Measurements from ENCODE around the gene CDH23. TPM values are rescaled to one million over a fixed set of nuclear protein-coding genes. Genes with fewer than 3 reads are reported as not detected.

The CDH23 gene
- total and polyA plus RNA-seq, 9 of the 15 experiments (the other 6 are each of a cell fraction or from before 2014, with no cell fraction given): 0.18 to 1.2 (median 0.47) TPM

DNA sequence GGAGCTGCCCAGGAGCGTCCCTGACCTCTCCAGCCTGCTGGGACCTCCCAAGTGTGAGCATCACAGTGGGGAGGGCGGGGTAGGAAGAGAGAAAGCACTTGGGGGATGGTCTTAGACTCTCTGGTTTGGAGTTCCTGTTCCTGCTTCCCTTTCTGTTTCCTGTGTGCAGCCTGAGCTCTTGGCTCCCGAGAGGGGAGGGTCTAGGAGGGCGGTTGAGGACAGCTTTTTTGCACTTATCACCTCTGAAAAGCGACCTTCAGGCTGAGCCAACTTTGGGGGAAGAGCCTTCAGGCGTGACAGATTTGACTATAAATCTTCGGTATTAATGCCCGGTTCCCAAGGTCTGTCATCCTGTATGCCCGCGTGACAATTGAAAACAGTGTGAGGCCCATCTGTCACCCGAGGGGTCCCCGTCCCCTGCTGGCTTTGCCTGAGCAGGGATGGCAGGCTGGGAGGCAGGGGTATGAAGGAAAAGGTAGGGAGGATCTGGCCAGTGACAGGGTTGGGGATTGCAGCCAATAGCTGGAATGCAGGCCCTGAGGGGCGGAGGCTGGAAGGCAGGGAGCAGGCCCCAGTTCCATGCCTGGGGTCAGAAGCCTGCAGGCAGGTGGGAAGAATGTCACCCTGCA, 78.6 kb downstream of the CDH23 start:
- DNase-seq (ENCODE audit: extremely low read depth in 1 of 4, low spot score in 3 of 4) (peak in 1 of 4 experiments; percentile 27), ATAC-seq (peak; percentile 42), FAIRE-seq (no peak)
- H3K36me3 ChIP-seq (ENCODE audit: control insufficient read depth, insufficient read depth, low read length): no peaks in the 10 kb centered on the region
- no peaks in the 10 kb centered on the region for H3K9me3 ChIP-seq (replicated peaks; ENCODE audit: control insufficient read depth, insufficient read depth, low read depth, low read length)
- no peak overlapping the region for H2AFZ ChIP-seq (ENCODE audit: low read depth, low read length)
- H4K20me1 ChIP-seq (replicated peaks; ENCODE audit: control insufficient read depth, insufficient read depth, low read length): peaks cover 5% of the 10 kb centered on the region; the same call in 1 of the 2 replicates
- no TSS peak for BruUV-seq (replicated peaks)
- WGBS (ENCODE audit: insufficient coverage, low coverage, missing lambda C conversion rate): 7% methylated on average over 13 of the region's 13 CpGs
- intact Hi-C loops (cut with micrococcal nuclease): no loop called here
- in situ Hi-C loops (cut with MboI): no loop called here
- ChIA-PET POLR2A (interaction anchor here (0.6 to 1.3 kb wide), 5 partner anchors 9 to 440 kb away, joined by 3 to 4 read pairs (median 3); no protein-coding TSS in a partner anchor), CTCF (ENCODE audit: low intra/inter-chr PET ratio) (no interaction called here)
- H3K79me2 ChIP-seq (ENCODE audit: control insufficient read depth, insufficient read depth, low read length): no peaks in the 10 kb centered on the region
- no peak for TF ChIP-seq FOS (IDR thresholded peaks at IDR 0.05; ENCODE audit: extremely low read depth, insufficient read length)
- TF ChIP-seq RAD21 (CRISPR knock-in tag; conservative IDR thresholded peaks at IDR 0.05 in 1 of 2, IDR thresholded peaks at IDR 0.05 in 1 of 2): no peak
- no peak for TF ChIP-seq ZFP30 (CRISPR knock-in tag; IDR thresholded peaks at IDR 0.05; ENCODE audit: borderline replicate concordance)
- TF ChIP-seq PKNOX1 (IDR thresholded peaks at IDR 0.05): peak; percentile 63
- 0 out of 2 replicates have a peak, but pooled peaks have one; percentile 37 for TF ChIP-seq GABPA (tag; conservative IDR thresholded peaks at IDR 0.05; ENCODE audit: low read depth)
- TF ChIP-seq, protein P1, sequence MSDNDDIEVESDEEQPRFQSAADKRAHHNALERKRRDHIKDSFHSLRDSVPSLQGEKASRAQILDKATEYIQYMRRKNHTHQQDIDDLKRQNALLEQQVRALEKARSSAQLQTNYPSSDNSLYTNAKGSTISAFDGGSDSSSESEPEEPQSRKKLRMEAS (CRISPR knock-in tag; IDR thresholded peaks at IDR 0.05): 0 out of 2 replicates have a peak, but pooled peaks have one; percentile 21
- TF ChIP-seq, protein P2, sequence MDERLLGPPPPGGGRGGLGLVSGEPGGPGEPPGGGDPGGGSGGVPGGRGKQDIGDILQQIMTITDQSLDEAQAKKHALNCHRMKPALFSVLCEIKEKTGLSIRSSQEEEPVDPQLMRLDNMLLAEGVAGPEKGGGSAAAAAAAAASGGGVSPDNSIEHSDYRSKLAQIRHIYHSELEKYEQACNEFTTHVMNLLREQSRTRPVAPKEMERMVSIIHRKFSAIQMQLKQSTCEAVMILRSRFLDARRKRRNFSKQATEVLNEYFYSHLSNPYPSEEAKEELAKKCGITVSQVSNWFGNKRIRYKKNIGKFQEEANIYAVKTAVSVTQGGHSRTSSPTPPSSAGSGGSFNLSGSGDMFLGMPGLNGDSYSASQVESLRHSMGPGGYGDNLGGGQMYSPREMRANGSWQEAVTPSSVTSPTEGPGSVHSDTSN (CRISPR knock-in tag; IDR thresholded peaks at IDR 0.05; ENCODE audit: low read depth): no peak
- TF ChIP-seq, protein P2 (tag; conservative IDR thresholded peaks at IDR 0.05; ENCODE audit: low read depth): peak; percentile 83
- TF ChIP-seq MEIS2 (IDR thresholded peaks at IDR 0.05; ENCODE audit: partially characterized antibody): peak; percentile 79
- no peak for TF ChIP-seq PHB (CRISPR knock-in tag; IDR thresholded peaks at IDR 0.05)
- TF ChIP-seq ELK3 (CRISPR knock-in tag; IDR thresholded peaks at IDR 0.05): no peak
- 0 out of 2 replicates have a peak, but pooled peaks have one; percentile 41 for TF ChIP-seq SPI1 (IDR thresholded peaks at IDR 0.05; ENCODE audit: borderline replicate concordance, low read depth, low read length)
- H3K4me2 ChIP-seq (ENCODE audit: insufficient read depth, low read length): no peak overlapping the region
- H3K4me3 ChIP-seq: no peak overlapping the region
- H3K9ac ChIP-seq (ENCODE audit: insufficient read depth in 1 of 2, low read depth in 2 of 2, low read length in 2 of 2): peak overlapping the region in 1 of 2 experiments; percentile 52; a peak in 1 of 4 replicates
- H3K27me3 ChIP-seq (ENCODE audit: control insufficient read depth in 2 of 2, insufficient read depth in 2 of 2, low read length in 2 of 2): peaks cover 29 to 80% of the 10 kb centered on the region in 2 experiments; a peak in 4 of 5 replicates
- H3K9me1 ChIP-seq (ENCODE audit: control insufficient read depth, insufficient read depth, low read length): no peaks in the 10 kb centered on the region
- H3K27ac ChIP-seq (ENCODE audit: extremely low read depth, low read depth, low read length): no peak overlapping the region
- peaks cover 0 to 7% of the 10 kb centered on the region in 2 experiments; a peak in 3 of 5 replicates for H3K4me1 ChIP-seq (replicated peaks in 1 of 2; ENCODE audit: control insufficient read depth in 2 of 2, insufficient read depth in 2 of 2, low read length in 2 of 2)
